Brain microvascular endothelial cell (primary cell): ENCODE results near the gene VEGFA.
A peak's percentile ranks its signal among the peaks of the same experiment; 100 is the strongest.

Source experiments
- DNase-seq: peaks from one replicate; pipeline ENCODE4 v3.0.0-alpha.2; 2020
- H3K27ac ChIP-seq: fragments of 250-450 bp; sonication (Bioruptor Pico); 2 replicates; pipeline ENCODE4 v1.5.1; 2020; ENCODE audit warnings: mild to moderate bottlenecking, moderate library complexity
- H3K27me3 ChIP-seq: fragments of 250-450 bp; sonication (Bioruptor Pico); replicated peaks from 2 replicates; pipeline ENCODE4 v1.5.1; 2020; ENCODE audit warnings: mild to moderate bottlenecking
- H3K36me3 ChIP-seq: fragments of 250-450 bp; sonication (Bioruptor Pico); replicated peaks from 2 replicates; pipeline ENCODE4 v1.5.1; 2020; ENCODE audit warnings: mild to moderate bottlenecking
- H3K4me3 ChIP-seq: 2 replicates; pipeline ENCODE4 v1.5.1; 2011; ENCODE audit warnings: low read depth, mild to moderate bottlenecking, control low read depth, low read length, moderate library complexity
- CTCF ChIP-seq: IDR thresholded peaks from 2 replicates; pipeline ENCODE4 v1.5.1; 2011; ENCODE audit warnings: low read depth, mild to moderate bottlenecking, moderate library complexity, low read length, control low read depth, inconsistent platforms; ENCODE audit errors: missing control alignments
- in situ Hi-C: cut with HindIII; loops from 2 replicates; pipeline ENCODE4 v1.10.0; 2017; ENCODE audit warnings: low sequenced_read_pairs, low pct_ligation_motif_present

The VEGFA gene

GRCh38 chr6:43806043-43806757 is 36.2 kb downstream of the VEGFA start:
- Histone ChIP-seq H3K27me3 (no peaks in the 10 kb centered on the region), H3K36me3 (no peaks in the 10 kb centered on the region), H3K4me3 (no peak overlapping the region), H3K27ac (no peak overlapping the region)
- in situ Hi-C loops = no loop called here
- DNase-seq = no peak
- no peak for TF ChIP-seq CTCF

GRCh38 chr6:43806758-43807227 is 36.8 kb downstream of the VEGFA start:
- no peak for TF ChIP-seq CTCF
- H3K27ac ChIP-seq = no peak overlapping the region
- no peaks in the 10 kb centered on the region for H3K36me3 ChIP-seq
- H3K27me3 ChIP-seq = no peaks in the 10 kb centered on the region
- DNase-seq = no peak
- in situ Hi-C loops = no loop called here
- no peak overlapping the region for H3K4me3 ChIP-seq

GRCh38 chr6:43807228-43808061 is 37.4 kb downstream of the VEGFA start:
- Histone ChIP-seq H3K36me3 (no peaks in the 10 kb centered on the region), H3K4me3 (no peak overlapping the region), H3K27me3 (no peaks in the 10 kb centered on the region), H3K27ac (no peak overlapping the region)
- no peak for DNase-seq
- no peak for TF ChIP-seq CTCF
- in situ Hi-C loops = no loop called here

GRCh38 chr6:43808412-43808811 is 38.4 kb downstream of the VEGFA start:
- no peak for DNase-seq
- no peaks in the 10 kb centered on the region for H3K36me3 ChIP-seq
- TF ChIP-seq CTCF = no peak
- in situ Hi-C loops = no loop called here
- H3K27me3 ChIP-seq = no peaks in the 10 kb centered on the region
- no peak overlapping the region for H3K4me3 ChIP-seq
- no peak overlapping the region for H3K27ac ChIP-seq

- Histone ChIP-seq H3K4me3 (no peak overlapping the region), H3K36me3 (no peaks in the 10 kb centered on the region), H3K27ac (no peak overlapping the region), H3K27me3 (no peaks in the 10 kb centered on the region)
- TF ChIP-seq CTCF = no peak
- DNase-seq = peak; percentile 85
- in situ Hi-C loops = no loop called here
These were observed 39.6 kb downstream of the VEGFA start for GRCh38 chr6:43809417-43810305.
